OCI-LY3 (cell line): ENCODE data around the gene DYNC2I2.

Source experiments
- CTCF ChIP-seq: fragments of 200-600, 300-600 bp; sonication (generic); IDR thresholded peaks from 2 replicates; pipeline ENCODE4 v1.5.1; 2014; ENCODE audit warnings: antibody characterized with exemption, low read length, low read depth
- EZH2phosphoT487 ChIP-seq: fragments of 200-600 bp; shearing (Covaris generic); IDR thresholded peaks from 2 replicates; pipeline ENCODE4 v1.6.1; 2018; ENCODE audit warnings: antibody characterized with exemption, mixed run types, low read depth

GRCh38 chr9:128706045-128706444 lies 49.4 kb upstream of the DYNC2I2 start:
- TF ChIP-seq CTCF, result no peak
- TF ChIP-seq EZH2phosphoT487, result no peak
